CD4-positive, alpha-beta T cell treated with Interleukin-2 at 100 ng/mL for 4 hours (primary cell): Measurements from ENCODE around the gene SUPT3H.

ENCODE experiments used
- DNase-seq: peaks from one replicate; pipeline ENCODE4 v3.0.0-alpha.2; 2020; ENCODE audit warnings: low spot score

The SUPT3H gene

DNA sequence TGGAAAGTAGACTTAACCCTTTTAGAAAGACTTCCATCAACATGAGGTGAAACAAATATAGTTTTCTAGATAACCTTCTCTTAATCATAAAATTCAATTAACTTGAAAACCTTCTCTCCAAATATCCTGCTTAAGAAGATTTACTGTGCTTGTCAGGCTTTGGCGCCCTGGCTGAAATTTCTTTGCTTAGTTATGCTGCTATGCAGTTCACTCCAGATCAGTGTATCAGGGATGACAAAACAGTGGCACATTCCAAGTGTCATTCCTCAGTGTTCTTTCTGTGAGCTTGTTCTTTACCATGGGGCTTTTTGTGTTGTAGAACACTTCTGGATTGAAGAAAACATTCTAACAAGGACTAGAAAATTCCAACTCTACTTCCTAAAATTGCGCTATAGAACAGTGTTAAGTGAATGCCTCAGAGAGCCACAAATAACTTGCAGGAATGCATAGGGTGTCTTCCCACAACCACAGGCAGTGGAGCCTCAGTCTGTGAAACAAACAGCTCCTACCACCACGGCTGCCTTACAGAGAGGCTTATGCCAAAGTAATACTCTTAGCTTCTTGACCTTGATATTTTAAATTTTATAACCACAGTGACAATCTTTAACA, 546.6 kb downstream of the SUPT3H start:
- DNase-seq = no peak

DNA sequence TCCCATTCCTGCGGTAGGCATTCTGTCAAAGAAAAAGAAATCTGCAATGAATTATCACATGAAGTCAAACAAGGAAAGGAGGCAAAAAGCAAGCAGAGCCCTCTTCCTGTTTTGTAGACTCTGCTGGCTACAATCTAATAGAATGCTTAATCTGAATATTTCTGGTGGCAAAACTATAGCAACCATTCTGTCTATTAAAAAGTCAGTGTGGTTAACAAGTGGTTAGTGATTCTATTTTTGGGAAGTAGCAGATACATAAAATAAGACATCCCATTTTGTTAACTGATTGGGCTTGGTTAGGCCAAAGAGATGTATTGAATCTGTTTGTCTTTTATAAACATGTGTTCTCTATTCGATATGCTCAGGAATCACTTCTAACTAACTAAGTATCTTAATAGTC, 547.9 kb downstream of the SUPT3H start:
- DNase-seq = peak; percentile 3

GRCh38 chr6:44828780-44829179, 549.0 kb downstream of the SUPT3H start:
- DNase-seq = no peak

DNA sequence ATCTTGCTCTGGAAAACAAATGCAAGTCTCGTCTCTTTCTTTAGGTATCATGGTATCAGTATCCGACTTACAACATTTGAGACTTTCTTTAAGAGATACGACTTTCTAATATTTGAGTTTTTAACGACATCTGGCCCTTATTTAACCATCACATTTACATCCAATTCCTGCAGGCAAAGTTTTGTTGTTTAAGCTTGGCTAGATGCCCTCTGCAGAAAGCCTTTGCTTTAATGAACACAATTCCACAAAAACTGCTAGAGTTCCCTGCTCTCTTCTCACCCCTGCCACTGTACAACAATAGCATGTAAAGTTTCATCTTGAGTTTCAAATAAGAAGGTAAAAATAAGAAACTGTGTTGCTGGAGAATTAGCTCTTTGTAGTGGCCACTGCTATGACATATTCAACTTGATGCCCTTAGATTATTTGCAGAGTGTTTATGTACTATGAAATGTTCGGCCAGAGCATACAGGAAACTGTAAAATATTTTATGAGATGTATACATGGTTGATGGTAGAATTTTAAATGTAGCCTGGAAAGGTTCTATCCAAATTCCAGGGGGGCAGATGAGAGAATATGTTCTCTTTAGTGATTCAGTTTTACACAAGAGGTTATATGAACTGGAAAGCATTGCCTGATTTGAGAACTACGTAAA, 551.6 kb downstream of the SUPT3H start:
- DNase-seq = no peak

- DNase-seq = no peak
These were observed 552.5 kb downstream of the SUPT3H start for GRCh38 chr6:44825273-44825672.

- DNase-seq = no peak
These were observed 553.2 kb downstream of the SUPT3H start for GRCh38 chr6:44824567-44824966.

GRCh38 chr6:44820759-44821158, 557.0 kb downstream of the SUPT3H start:
- no peak for DNase-seq

DNA sequence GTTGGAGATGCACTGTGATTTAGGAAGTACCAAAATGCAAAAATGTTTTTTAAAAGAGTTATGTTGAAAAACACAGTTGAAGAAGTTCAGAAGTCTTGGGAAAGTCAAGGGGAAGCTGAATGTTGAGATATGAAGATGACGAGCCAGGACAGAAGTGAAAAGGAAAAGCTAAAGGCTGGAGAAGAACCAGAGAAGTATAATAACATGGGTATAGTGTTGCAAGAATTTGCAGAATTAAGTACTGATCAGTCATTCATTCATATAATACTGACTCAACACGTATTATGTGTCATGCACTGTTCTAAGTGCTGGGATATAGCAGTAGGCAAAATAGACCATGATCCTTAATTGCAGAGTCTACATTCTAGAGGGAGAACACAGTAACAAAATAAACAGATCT, 557.4 kb downstream of the SUPT3H start:
- DNase-seq = no peak

- no peak for DNase-seq
These were observed 566.3 kb downstream of the SUPT3H start for GRCh38 chr6:44811456-44811855.

- no peak for DNase-seq
These were observed 568.5 kb downstream of the SUPT3H start for GRCh38 chr6:44809258-44809657.

GRCh38 chr6:44808148-44808547, 569.6 kb downstream of the SUPT3H start:
- DNase-seq = no peak

DNA sequence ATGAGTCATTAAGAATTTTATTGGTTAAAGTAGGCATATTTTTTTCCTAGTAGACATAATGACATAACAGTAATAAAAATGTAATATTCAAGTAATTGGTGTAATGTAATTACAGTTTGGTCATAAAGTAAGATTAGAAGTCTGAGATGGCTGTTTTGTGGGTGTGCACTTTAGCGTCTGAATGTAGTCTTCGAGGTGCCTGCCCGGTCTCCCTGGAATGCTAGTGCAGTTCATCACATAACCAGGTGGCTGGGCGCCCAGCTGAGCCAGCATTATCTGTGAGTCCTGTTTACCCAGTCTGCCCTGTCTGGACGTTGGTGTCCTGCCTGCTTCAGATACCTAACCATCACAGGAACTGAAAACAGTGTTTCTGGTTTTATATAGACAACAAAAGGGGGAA, 571.1 kb downstream of the SUPT3H start:
- DNase-seq = no peak

- DNase-seq = no peak
These were observed 572.4 kb downstream of the SUPT3H start for GRCh38 chr6:44805238-44805846.

- DNase-seq = no peak
These were observed 573.1 kb downstream of the SUPT3H start for GRCh38 chr6:44804546-44805159.

DNA sequence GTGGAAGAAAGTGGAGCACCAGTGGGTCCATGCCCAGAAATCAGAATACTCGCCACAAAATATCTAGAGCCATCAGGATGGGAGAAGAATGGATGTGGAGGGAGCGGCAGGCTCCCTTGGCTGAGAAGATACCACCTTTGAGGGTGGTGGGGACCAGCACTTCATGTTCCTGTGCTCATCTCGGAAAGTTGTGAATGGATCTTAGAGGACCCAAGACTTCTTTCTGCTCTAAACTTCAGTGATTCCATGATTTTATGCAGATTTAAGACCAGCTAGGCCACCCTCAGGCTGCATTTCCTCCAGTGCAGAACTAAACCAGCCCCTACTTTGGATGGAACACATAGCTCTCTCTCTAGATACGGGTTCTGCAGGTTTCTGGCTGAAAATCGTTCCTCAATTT, 573.7 kb downstream of the SUPT3H start:
- no peak for DNase-seq

GRCh38 chr6:44800784-44801592, 576.7 kb downstream of the SUPT3H start:
- no peak for DNase-seq

DNA sequence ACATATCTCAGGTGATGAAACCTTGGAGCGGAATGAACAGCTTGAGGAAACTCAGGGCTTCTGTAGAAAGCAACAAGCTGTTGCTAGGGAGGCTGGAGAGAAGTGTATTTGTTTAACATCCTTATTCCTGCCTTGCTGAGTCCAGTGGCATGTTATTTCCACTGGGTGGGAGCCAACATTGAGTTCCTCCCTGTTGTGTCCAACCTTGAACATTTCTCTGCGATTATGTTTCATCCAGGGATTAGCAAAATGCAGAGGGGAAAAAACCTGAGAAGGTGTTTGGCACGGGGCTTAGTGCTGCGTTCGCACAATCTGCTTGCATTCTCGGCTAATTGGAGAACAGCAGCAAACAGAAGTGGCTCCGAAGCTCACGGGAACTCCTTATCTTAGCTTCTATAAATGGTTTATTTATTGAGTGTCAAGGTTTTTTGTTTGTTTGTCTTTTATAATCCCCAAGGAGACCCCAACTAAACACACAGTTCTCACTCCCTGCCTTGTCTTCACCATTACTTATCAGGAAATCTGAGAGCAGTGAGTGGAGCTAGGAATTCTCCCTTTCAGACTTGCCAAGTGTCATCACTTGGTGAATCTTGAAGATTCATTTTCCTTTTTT, 577.5 kb downstream of the SUPT3H start:
- DNase-seq = no peak

DNA sequence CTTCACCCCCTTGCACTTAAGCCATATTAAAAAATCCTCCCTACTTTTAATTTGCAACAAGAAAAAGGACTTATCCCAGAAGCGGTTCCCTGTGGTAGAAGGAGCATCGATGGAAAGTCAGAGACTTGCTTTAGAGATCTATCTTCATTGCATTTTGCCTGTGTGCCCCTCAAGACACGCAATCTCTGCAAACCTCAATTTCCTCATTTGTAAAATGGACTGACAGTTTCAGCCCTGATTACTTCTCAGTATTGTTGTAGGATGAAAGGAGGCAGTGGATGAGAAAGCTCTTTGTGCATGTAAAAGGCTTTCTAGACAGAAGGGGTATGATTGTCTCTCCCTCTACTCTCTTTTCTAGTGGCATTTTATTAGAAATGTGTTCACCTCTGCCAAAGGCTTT, 580.0 kb downstream of the SUPT3H start:
- no peak for DNase-seq

GRCh38 chr6:44795326-44795725, 582.4 kb downstream of the SUPT3H start:
- no peak for DNase-seq

- DNase-seq = no peak
These were observed 587.9 kb downstream of the SUPT3H start for GRCh38 chr6:44789806-44790205.

DNA sequence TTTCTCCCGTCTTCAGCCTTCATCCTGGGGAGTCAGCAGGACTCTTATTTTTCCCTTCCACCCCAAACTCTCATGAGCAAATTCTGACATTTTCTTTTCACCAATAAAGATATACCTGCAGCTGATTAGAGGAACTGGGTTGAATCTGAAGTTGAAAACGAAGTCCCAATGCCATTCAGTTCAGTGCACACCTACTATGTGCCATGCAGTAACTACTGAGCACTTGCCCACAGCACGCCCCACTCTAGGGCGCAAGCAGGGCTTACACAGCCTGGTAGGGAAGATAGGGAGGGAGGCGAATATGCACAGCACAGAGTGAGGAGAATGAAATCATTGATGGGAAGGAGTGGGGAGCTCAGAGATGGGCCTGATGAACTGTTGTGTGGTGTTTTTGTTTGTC, 588.7 kb downstream of the SUPT3H start:
- DNase-seq = no peak

- DNase-seq = no peak
These were observed 589.2 kb downstream of the SUPT3H start for GRCh38 chr6:44788387-44788981.
